GM12891 (cell line): ENCODE results near the gene CTDSP2.

Source experiments
- PAX5 ChIP-seq: IDR thresholded peaks from 2 replicates; pipeline ENCODE4 v1.6.1; 2011; ENCODE audit warnings: low read length, moderate library complexity, mild to moderate bottlenecking; ENCODE audit not compliant: insufficient read depth, severe bottlenecking
- POLR2A ChIP-seq: IDR thresholded peaks from 2 replicates; pipeline ENCODE4 v1.6.1; 2011; ENCODE audit warnings: low read depth, low read length, control low read depth
- POLR2AphosphoS5 ChIP-seq: IDR thresholded peaks from 2 replicates; pipeline ENCODE4 v1.6.1; 2011; ENCODE audit warnings: low read depth, low read length, control low read depth
- POU2F2 ChIP-seq: IDR thresholded peaks from 2 replicates; pipeline ENCODE4 v1.6.1; 2011; ENCODE audit warnings: low read depth, mild to moderate bottlenecking, control low read depth, low read length, moderate library complexity
- SPI1 ChIP-seq: IDR thresholded peaks from 2 replicates; pipeline ENCODE4 v1.6.1; 2011; ENCODE audit warnings: low read depth, low read length, control low read depth
- TAF1 ChIP-seq: IDR thresholded peaks from 2 replicates; pipeline ENCODE4 v1.6.1; 2011; ENCODE audit warnings: low read depth, low read length, control low read depth

GRCh38 chr12:57813971-57814772 lies 32.4 kb downstream of the CTDSP2 start:
- TF ChIP-seq POLR2A (no peak), SPI1 (no peak), POLR2AphosphoS5 (no peak), PAX5 (no peak), TAF1 (no peak), POU2F2 (no peak)
